LoVo (cell line): ENCODE data around the gene OXCT1.
"Not testable (repeated sequence)": the region's sequence is repeated elsewhere in the genome, so short reads cannot be mapped to it uniquely, and the experiment has no call there.

Experiments used
- DNase-seq: peaks from one replicate; pipeline ENCODE4 v3.0.0-alpha.2; 2016; ENCODE audit warnings: low spot score

OXCT1 gene

DNA sequence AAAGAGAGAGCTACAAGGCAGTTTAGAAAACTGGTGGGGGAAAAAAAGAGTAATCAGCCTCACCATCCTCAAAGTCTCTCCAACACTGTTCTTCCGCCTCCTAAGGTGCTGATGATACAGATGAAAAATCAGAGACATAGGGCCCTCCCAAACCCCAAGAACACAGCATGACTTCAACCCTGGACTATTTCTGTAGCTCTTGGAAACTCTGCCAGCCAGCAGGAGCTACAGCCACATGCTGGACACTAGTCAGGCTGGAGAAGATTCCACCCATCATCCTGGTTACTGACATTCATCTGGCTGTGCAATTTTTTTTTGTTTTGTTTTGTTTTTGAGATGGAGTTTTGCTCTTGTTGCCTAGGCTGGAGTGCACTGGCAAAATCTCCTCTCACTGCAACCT, 42.4 kb downstream of the OXCT1 start:
- DNase-seq: no peak

DNA sequence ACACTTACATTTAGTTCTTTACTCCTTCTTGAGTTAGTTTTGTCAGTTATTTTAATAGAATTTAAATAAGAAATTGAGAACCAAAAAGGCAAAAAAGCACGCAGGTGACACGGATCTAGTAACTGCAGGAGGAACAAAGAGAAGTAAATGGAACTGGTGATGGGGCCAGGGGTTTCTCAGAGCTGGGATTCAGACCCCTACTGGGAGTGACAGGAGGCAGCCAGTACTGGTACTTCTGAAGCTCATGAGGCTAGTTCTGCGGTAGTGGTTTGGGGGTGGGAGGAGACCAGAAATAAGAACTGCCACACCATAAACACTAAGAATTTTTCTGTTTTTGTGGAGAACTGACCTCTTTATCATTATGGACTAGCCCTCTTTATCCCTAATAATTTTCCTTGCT, 48.2 kb downstream of the OXCT1 start:
- DNase-seq: no peak

DNA sequence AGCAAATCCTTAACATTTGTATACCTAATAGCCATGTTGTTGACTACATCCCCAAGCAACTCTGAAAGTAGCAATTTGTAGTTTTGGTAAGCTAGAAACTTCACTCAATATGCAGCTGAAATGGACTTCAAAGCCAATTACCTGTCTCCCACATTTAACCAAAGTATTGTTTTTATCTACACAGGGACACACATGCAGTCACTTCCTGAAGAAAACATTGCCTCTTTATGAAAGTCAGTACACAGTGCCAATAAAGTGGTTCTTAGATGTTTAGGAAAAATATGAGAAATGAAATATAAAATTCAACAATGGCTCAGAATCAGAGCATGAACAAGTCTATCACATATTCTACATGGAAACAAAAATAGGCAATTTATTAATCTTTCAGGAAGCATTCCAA, 49.2 kb downstream of the OXCT1 start:
- no peak for DNase-seq

DNA sequence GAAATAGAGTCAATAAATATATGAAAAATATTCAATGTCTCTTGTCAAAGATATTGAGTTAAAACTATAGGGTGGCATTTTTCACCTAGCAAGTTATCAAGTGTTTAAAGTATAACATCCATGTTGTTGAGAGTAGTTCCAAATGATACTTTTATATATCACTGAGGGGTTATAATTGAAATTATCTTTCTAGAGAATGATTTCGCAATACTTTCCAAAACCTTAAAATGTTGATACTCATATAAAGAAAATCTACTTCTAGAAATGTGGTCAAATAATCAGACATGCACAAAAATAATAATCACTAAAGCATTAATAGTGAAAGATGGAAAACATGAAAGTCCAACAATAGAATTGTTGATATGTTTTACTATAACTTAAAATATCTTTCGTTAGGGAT, 50.1 kb downstream of the OXCT1 start:
- DNase-seq: no peak

DNA sequence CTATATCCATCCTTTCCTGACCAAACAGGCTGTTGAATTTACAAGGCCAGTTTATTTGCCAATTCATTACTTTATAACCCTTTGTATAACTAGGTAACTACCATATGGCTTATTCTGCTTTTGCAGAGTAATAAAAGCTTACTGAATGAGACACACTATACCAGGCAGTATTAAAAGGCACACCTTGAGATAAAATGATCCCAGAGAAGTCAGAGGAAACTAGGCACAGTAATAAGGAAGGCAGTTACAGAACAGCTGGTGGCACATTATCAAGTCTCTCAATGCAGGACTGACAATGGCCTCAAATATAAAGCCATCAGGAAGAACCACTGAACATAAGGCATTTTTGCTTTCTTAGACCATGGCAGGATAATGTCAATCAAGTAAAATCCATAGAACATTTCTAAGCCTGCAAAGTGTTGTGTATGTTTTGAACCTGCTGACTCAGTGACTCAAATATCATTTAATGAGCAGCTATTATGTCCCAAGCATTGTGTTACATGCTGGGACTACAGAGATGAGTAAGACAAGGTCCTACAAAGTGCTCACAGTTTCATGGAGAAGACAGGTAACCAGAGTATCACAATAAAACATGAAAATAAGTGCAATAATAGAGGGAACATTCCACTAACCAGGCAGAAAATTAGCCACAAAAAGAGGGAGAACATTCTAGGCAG, 52.5 kb downstream of the OXCT1 start:
- peak; percentile 12 for DNase-seq

DNA sequence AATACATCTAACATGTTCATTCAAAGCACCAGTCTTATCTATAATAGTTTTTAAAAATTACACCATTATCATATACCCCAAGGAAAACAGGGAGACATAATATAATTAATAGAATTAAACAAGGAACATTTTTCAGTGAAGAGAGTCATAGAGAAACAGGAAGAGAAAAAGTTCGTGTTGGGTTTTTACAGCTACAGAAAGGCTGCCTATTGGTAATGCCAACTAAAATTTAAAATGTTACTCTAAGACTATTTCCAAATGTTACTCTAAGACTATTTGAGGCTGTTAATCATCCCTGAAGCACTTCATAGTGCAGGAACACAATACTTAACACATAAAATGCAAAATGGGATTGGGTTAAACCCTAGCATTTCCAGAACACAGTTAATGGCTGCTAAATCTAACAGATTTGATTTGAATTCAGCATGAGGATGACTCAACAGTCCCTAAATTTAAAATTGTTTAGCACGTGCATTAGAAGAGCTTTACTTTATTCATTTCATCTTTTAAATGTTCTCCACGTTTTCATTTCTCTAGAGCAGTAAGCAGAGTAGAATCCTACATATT, 54.5 kb downstream of the OXCT1 start:
- DNase-seq: no peak

DNA sequence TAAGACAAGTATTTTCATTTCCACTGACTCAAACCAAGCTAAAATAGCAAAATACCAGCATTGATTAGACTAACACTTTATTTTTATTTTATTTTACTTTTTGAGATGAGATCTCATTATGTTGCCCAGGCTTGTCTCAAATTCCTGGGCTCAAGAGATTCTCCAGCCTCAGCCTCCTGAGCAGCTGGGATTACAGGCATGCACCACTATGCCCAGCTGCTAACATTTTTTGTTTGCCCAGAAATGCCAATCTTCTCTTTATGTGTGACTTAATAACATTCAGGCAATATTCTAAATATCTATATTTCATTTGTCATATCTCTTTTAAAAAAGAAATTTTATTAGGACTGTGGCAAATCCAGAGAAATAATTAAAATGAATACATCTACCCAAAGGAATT, 55.0 kb downstream of the OXCT1 start:
- DNase-seq: no peak

DNA sequence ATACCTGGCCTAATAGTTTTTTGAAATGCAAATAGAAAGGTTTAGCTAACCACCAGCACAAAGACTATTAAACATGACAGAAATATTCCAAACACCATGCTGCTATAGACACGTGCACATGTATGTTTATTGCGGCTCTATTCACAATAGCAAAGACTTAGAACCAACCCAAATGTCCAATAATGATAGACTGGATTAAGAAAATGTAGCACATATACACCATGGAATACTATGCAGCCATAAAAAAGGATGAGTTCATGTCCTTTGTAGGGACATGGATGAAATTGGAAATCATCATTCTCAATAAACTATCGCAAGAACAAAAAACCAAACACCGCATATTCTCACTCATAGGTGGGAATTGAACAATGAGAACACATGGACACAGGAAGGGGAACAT, 55.9 kb downstream of the OXCT1 start:
- DNase-seq: not testable (repeated sequence)

DNA sequence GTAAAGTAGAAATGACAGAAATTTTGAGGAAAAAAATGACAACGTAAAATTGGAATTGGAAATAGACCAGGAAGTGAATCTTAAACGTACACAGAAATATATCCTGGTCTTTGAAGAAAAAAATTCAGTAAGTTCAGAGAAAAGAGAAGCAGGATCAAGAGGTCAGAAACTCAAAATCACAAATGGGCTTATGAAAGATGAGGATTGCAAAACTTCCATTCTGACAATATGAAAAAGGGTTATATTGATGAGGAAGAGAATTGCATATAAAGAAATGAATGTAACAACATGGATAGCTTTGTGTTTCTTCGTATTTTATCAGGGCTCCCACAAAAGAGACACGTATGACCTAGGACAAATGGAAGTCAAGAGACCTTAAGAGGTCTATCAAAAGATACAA, 58.1 kb downstream of the OXCT1 start:
- no peak for DNase-seq

DNA sequence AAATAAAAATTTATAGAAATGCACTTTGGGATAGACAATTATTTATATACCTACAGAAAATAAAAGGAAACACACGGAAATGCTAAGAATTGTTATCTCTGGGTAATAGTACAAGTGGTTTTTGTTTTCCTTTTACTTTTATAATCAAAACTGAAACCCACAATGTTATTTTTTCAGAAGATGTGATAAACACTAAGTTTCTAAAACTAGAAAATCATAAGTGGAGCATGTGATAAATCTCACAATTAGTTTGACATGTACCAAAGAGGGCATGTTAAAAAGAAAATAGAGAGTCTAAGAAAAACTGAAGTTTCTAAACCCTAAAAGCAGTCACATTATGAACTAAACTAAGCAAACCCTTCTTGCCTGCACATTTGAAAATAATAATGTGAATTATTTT, 61.1 kb downstream of the OXCT1 start:
- no peak for DNase-seq

DNA sequence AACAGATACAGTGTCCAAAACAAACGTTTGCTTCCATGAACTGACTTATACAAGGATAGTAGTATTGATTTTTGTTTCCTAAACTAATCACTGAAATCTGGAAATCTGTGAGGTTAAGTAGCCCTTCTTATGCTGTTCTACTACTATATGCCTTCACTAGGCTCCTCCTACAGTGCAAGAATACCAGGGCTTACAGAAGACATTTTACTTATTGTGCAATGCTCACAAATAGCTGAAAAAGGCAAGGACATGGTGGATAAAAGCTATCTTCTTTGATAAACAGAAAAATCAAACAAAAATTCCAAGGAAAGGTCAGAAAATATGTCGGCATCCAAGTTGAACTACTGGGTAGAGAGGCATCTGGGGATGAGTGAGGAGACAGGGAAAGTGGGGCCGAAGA, 61.9 kb downstream of the OXCT1 start:
- DNase-seq: no peak

DNA sequence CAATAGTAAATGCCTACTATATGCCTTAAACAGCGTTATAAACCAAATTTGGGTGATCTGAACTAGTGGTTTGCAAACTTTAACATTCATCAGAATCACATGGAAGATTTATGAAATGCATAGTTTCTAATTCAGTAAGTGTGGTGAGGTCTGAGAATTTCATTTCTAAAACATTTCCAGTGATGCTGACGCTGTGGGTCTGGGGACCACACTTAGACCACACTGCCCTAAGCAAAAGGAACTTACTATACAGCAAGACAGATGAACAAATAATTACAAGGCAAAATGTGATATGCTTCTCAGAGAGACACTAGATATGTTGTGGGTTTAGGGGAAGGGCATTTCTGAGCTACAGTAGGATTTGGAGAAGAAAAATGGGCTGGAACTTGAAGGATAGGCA, 72.6 kb downstream of the OXCT1 start:
- no peak for DNase-seq

DNA sequence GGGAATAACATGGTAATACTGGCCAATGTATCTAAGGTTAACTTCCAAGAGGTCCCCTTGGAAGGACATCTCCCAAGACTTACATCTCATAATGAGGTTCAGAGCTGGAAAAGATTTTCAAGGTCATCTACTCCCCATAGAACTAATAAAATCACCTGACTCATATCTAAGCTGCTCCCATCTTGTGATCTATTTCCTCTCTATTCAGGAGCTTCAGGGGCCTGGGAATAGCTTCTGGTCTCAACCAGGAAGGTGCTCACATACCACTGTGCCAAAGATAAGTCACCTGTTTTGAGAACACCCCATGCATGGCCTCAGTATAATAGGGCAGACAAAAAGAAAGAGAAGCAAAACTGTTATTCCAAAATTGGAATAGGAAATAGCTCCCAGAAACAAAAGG, 74.2 kb downstream of the OXCT1 start:
- DNase-seq: no peak

DNA sequence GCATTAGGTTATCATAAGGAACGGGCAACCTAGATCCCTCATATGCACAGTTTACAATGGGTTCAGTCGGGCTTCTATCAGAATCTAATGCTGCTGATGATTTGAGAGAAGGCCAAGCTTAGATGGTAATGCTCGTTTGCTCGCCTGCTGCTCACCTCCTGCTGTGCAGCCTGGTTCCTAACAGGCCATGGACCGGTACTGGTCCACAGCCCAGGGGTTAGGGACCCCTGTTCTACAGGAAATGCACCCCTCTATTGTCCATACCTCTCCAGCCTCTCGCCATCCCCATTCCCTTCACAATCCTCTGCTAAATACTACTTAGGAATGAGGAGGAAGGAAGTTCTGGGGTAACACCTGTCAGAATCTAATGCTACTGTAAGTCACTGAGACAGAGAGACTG, 75.1 kb downstream of the OXCT1 start:
- no peak for DNase-seq

DNA sequence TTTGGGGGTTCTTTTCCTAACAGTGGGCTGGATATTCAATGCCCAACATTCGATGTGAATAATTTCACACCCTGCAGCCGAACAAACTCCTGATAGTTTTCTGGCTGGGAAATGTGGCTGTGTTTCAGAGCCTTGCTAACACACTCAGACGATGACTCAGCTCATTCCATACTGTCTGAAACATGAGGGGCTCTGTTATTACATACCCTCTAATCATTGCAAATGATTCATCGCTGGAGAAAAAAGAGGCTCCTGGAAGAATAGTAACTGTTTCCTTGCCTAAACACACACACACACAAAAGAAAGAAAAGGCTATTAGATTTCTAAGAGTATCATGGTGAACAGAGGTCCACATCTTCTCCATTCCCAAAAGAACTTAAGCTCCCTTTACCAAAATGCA, 75.8 kb downstream of the OXCT1 start:
- DNase-seq: no peak

DNA sequence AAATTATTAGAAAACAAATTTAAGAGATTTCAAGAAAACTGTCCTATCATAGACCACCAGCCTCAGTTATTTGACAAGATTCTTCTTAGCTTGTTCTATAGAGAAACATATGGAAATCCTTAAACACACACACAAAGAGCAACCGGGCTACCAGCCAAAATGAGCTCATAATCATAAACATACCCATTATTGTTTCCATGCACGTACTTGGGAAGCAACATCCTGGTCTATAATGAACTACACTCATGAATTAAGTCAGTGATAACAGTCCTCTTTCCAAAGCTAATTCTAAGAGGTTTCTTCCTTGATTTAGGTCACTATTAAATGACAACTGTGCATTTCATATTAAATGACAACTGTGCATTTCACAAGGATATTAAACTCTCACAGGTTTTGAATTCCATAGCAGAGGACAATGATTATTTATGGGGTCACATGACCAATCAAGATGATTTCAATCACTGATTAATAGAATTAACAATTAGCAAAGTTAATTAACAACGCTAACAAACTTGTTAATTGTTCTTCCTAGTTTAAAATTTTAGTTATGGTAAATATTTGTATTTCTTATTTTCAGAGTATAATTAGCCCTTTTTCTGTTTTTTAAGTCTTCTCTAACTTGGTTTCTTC, 77.0 kb downstream of the OXCT1 start:
- no peak for DNase-seq

DNA sequence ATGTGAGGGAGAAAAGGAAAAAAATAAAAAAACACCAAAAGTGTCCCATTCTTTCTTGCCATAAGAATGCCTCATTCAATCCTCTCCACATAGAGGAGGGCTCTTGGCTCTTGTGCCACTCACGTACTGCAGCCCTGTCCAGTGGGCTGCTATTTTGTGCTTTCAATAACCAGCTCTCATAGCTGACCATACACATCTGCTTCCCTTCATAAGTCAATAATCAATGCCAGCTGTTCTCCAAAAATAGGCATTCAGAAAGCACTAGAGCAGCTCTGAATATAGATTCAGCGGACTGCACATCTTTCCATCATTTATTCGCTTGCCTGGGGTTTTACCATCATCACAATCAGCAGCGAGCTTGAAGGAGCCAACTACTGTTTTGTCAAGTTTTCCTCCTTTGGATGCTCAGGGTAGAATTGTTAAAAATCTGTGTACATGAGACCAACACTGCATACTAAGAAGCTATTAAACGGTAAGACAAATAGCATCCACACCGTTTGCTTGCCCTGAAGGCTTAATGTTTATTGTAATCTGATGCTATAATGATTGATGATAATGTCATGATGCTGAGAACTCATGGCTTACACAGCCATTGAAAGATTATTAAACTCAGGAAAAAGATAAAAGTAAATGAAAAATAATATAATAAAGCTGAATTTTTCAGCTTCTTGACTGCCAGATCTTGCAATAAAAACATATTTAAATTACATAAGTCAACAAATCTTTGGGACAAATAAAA, 80.0 kb downstream of the OXCT1 start:
- no peak for DNase-seq

DNA sequence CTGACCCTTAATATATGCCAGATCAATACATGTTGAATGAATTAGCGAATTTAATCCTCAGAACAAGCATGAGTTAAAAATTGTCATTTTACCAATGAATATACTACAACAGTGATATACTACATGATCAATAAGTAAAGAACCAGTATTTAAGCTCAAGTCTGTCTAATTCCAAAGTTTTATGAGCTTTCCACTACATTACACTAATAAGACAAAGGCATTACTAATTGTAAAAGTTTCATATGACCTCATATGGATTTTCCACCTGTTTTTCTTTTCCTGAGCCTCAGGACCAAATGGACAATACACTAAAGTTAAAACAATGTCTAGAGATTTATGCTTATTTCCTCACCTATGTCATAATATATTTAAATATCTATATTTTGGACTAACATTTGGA, 80.8 kb downstream of the OXCT1 start:
- DNase-seq: no peak

DNA sequence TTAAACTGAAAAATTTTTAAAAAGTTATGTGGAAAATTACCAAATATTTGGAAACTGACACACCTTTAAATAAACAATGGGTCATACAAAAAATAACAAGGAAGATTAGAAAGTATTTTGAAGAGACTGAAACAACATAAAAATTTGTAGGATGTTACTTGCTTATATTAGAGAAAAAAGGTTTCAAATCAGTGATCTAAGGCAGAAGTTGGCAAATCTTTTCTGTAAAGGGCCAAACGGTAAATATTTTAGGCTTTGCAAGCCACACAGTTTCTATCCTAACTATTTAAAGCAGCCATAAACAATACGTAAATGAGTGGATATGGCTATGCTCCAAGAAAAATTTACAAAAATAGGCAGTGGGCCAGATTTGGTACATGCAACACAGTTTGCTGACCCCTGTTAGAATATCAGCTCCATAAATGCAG, 81.3 kb downstream of the OXCT1 start:
- DNase-seq: no peak

DNA sequence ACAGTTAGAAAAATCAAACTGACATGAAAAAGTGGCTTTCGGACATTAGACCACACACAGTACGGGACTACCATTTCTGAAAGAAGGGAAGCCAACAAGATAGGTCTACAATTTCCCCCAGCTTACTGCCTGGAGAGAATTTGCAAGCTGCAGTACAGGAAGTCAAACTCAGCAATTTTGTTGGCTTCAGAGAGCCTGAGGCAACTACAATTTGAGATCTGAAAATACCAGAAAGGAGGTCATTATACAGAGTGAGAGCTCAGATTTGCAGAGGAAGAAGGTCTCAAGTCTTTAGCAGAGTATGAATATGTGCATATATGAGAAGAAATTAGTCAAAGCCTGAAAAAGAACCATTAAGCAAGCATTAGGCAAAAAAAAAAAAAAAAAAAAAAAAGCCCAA, 83.0 kb downstream of the OXCT1 start:
- DNase-seq: no peak

DNA sequence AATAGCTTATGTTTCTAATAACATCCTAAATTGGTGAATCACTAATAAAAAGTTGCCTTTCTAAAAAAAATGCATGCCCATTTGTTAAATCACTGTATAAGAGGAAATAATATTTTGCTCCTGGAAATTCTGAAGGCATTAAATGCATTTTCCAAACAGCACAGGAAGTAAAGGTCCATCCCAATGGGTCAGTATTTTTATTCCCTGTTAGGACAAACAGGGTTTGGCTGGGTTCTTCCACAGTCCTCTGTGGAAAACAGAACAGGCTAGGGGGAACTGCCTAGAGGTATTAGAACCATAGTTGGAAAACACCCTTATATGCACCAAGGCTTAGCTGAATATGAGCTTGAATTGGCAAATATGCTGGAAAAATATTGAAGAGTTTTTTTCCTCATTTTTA, 85.2 kb downstream of the OXCT1 start:
- DNase-seq: no peak

DNA sequence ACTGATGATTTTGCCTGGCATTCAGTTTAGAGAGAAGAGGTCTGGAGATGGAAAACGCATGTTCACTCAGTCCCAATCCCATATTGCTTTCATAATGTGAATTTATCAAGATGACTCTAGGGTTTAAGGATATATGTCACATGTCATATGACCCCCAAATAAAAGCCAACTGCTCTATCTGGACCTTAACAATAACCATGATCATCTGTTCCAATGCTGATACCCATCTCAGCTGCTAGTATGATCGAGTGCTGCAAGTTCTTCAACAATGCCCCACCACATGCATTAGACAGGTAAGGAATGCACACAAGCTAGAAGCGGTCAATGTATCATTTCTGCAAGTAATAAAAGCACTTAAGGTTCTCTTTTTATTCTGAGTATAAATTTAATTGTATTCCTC, 91.8 kb downstream of the OXCT1 start:
- no peak for DNase-seq

DNA sequence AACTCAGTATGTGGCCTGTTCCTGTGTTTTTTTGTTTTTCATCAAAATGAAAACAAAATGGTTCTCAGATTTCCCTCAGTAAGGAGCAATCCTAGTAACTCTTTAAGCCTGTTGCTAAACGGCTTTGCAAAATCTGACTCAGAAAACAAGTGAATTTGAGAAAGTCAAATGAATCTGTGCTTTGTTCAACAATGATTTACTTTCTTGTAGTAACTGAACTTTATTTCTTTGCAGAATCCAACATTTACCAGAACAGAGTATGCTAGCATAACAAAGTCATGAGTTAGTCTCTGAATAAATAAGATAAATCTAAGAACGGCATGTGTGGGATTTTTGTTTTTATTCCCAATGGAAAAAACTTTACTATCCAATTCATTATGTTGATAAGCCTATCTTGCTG, 93.8 kb downstream of the OXCT1 start:
- DNase-seq: no peak
